Renal cortical epithelial cell (primary cell): ENCODE measurements around the gene CNN3. TPM values are rescaled to one million over a fixed set of nuclear protein-coding genes. Genes with fewer than 3 reads are reported as not detected.

Experiments
- DNase-seq: peaks from one replicate; pipeline ENCODE4 v3.0.0-alpha.2; 2011; ENCODE audit warnings: low read depth
- total RNA-seq: library from RNA; depleted of rRNA; stranded (reverse); fragments of >200 nt; gene quantifications from 2 replicates; pipeline ENCODE4 v1.2.3, GENCODE V29; 2014

The CNN3 gene
- total RNA-seq, 1 donor from 2014 or later, result 714 TPM

DNA sequence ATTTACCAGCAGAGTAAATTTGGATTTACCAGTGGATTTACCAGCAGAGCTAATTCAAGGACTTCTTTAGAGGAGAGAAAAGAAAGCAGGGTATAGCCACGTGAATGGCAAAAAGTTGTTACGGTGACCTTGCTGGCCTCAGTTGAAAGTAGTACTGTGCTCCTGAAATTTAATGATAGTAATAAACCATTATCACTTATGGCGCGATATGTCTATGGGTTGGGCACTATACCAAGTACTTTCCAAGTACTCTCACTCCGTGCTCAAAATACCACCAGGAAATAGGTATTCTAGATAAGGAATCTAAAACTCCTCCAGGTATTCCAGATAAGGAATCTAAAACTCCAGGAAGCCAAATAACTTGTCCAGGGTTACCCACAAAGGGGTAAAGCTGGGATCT, 70.9 kb downstream of the CNN3 start:
- no peak for DNase-seq

DNA sequence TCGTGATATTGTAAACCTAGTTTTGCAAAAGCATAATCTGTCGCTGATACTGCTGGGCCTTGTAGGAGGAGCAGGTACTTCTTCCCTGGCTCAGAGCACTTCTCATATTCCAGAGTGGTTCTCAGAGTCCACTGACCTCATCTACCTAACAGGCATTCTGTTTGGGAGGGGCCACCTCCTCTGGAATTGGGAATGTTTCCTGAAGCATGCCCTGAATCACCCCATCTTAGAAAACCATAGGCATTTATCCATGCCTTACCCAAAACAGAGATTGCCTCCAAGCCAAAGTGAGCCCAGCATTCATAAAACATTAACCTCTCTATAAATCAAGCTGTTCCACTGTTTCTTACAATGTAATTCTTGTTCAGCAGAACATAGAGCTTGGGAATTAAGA, 71.6 kb downstream of the CNN3 start:
- DNase-seq, result peak; percentile 77

DNA sequence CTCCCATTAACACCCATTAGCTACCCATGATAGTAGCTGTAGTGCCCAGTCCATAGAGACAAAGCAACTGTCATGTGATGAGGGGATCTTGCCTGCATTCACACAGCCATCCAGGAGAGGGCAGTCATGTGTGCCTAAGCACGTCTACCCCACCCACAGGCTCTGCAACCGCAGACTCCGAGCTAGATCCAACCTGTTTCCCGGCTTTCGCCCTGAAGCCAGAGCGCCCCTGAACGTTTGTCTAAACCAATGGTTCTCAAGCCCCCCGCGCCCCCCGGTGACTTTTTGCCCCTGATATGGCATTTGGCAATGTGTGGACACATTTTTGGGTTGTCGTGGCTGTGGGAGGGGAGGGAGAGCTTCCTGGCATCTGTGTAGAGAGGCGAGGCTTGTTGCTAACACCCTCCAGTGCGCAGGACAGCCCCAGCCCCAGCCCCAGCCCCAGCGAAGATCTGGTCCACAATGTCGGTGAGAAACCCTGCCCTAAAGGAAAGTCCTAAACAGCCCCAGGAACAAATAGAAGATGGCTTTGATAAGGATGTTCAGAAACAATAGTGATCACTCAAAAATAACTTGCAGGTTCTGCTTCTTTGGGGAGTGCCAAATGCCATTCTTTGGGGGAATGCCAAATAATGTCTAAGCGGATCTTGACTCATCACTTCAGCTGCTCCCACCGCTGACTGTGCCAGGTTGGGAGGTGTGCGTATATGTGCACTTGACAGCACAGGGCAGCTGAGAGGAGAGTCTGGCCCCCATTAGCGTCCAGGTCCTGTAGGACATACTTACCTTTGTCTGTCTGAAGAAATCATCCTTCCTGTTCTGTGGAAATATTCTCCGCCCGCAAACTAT, 72.2 kb downstream of the CNN3 start:
- peak; percentile 93 for DNase-seq

DNA sequence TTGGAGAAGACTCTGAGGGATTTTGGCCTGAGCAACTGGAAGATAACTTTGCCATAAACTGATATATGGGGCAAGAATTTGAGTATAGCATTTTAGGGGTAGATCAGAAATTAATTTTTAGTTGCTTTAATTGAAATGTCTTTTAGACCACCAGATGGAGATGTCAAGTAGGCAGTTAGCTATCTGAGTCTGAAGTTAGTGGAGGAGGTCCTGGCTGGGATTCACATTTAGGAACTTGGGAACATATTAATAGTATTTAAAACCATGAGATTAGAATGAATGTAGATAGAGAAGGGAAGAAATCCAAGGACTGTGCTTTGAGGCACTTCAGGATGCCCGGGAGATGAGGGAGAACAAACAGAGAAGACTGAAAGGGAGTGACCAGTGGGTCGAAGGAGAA, 74.1 kb downstream of the CNN3 start:
- no peak for DNase-seq

DNA sequence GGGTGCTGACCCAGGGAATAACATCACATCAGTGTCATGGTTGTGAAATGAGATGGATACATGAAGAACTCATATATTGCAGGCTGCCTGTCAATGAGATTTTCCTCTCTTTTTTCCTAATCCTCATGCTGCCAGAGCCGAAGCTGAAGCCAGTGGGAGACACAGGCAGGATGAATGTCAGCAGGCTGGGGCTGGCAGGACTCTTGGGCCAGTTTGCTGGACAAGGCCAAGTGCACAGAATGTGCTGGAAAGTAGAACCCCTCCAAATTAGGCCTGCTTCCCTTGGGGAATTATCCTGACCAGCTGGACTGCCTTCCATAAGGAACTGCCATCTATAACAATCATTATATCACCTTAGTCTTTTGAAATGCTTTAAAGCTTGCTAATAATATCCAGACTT, 75.3 kb downstream of the CNN3 start:
- DNase-seq, result no peak

Other genes with a start within 250 kb of the CNN3 start
- gene SLC44A3, start 106.8 kb downstream of the CNN3 start, total RNA-seq, result 12.7 and 54.5 TPM in 2 replicates
- gene ALG14, start 145.8 kb upstream of the CNN3 start, total RNA-seq, result 1.5 and 1.7 TPM in 2 replicates
- 9.5 and 16.7 TPM in 2 replicates for gene TLCD4, start 190.2 kb upstream of the CNN3 start, total RNA-seq